Aorta (tissue), 4 donors: ENCODE measurements around the gene ZNF264. TPM values are rescaled to one million over a fixed set of nuclear protein-coding genes. Genes with fewer than 3 reads are reported as not detected.

Experiments
- polyA plus RNA-seq, 2 donors: library from polyadenylated mRNA; stranded (reverse); fragments of 200-250 nt; gene quantifications; one replicate each; pipeline ENCODE4 v1.2.3, GENCODE V29; 2013
- total RNA-seq, 2 donors: library from RNA; stranded (reverse); fragmentation: NEBNext Ultra II Directional; extraction: Animal tissue kit (Norgen Biotek cat#: 25700); gene quantifications; one replicate each; pipeline ENCODE4 v1.2.1, GENCODE V29; 2021
- donor health status: healthy with polysubstance abuse.
- donor health status: Bipolar disorder and iron deficiency.
- donor health status: DM: no; HTN: no; CAD: no.
- donor health status: DM: yes; HTN: yes; CAD: no.

Gene ZNF264
- total and polyA plus RNA-seq, 4 donors = 1.6 to 48.8 (median 25.5) TPM

Other genes with a start within 250 kb of the ZNF264 start
- gene USP29, start 71.5 kb upstream of the ZNF264 start, total RNA-seq = not detected
- not detected for gene USP29, start 71.5 kb upstream of the ZNF264 start, polyA plus RNA-seq
- not detected for gene ZIM3, start 46.3 kb upstream of the ZNF264 start, total RNA-seq
- gene ZIM3, start 46.3 kb upstream of the ZNF264 start, polyA plus RNA-seq = not detected
- under 1 TPM in 1 of 2 donors, not detected in 1; 0.36 TPM for gene DUXA, start 24.0 kb upstream of the ZNF264 start, total RNA-seq
- gene DUXA, start 24.0 kb upstream of the ZNF264 start, polyA plus RNA-seq = not detected
- 1 to 10 TPM; 1.3 to 3.5 TPM for gene AURKC, start 39.5 kb downstream of the ZNF264 start, total RNA-seq
- 1 to 10 TPM in 1 of 2 donors, under 1 TPM in 1; 0.63 to 2.9 TPM for gene AURKC, start 39.5 kb downstream of the ZNF264 start, polyA plus RNA-seq
- gene ZNF805, start 49.1 kb downstream of the ZNF264 start, total RNA-seq = 10 to 100 TPM; 19.0 to 19.8 TPM
- gene ZNF805, start 49.1 kb downstream of the ZNF264 start, polyA plus RNA-seq = under 1 TPM; 0.38 to 0.41 TPM
- 10 to 100 TPM; 65.8 to 75.3 TPM for gene ZNF460, start 89.0 kb downstream of the ZNF264 start, total RNA-seq
- gene ZNF460, start 89.0 kb downstream of the ZNF264 start, polyA plus RNA-seq = 1 to 10 TPM; 1.4 to 3.9 TPM
- 1 to 10 TPM; 8.2 to 8.9 TPM for gene ZNF543, start 129.0 kb downstream of the ZNF264 start, total RNA-seq
- gene ZNF543, start 129.0 kb downstream of the ZNF264 start, polyA plus RNA-seq = 1 to 10 TPM in 1 of 2 donors, under 1 TPM in 1; 0.38 to 1.7 TPM
- gene ZNF304, start 159.8 kb downstream of the ZNF264 start, total RNA-seq = 10 to 100 TPM in 1 of 2 donors, 1 to 10 TPM in 1; 9.7 to 11.0 TPM
- gene ZNF304, start 159.8 kb downstream of the ZNF264 start, polyA plus RNA-seq = 1 to 10 TPM; 1.8 to 4.5 TPM
- 10 to 100 TPM in 1 of 2 donors, 1 to 10 TPM in 1; 8.3 to 13.4 TPM for gene TRAPPC2B, start 172.1 kb downstream of the ZNF264 start, total RNA-seq
- 10 to 100 TPM; 17.9 to 28.2 TPM for gene TRAPPC2B, start 172.1 kb downstream of the ZNF264 start, polyA plus RNA-seq
- gene ZNF547, start 172.1 kb downstream of the ZNF264 start, total RNA-seq = 1 to 10 TPM; 2.6 to 2.7 TPM
- gene ZNF547, start 172.1 kb downstream of the ZNF264 start, polyA plus RNA-seq = 1 to 10 TPM; 1.8 to 2.6 TPM
- gene ZNF548, start 198.4 kb downstream of the ZNF264 start, total RNA-seq = 10 to 100 TPM; 23.4 to 29.0 TPM
- 1 to 10 TPM; 2.3 to 7.1 TPM for gene ZNF548, start 198.4 kb downstream of the ZNF264 start, polyA plus RNA-seq
- 10 to 100 TPM; 15.2 to 15.8 TPM for gene ZNF17, start 219.7 kb downstream of the ZNF264 start, total RNA-seq
- gene ZNF17, start 219.7 kb downstream of the ZNF264 start, polyA plus RNA-seq = 1 to 10 TPM; 2.1 to 3.7 TPM
- 1 to 10 TPM; 6.1 to 7.6 TPM for gene ZNF749, start 243.8 kb downstream of the ZNF264 start, total RNA-seq
- 1 to 10 TPM; 2.1 to 4.0 TPM for gene ZNF749, start 243.8 kb downstream of the ZNF264 start, polyA plus RNA-seq